HepG2 (cell line): ENCODE results near the gene CCDC142. TPM values are rescaled to one million over a fixed set of nuclear protein-coding genes. Genes with fewer than 3 reads are reported as not detected.

Source experiments
- ATF1 ChIP-seq: IDR thresholded peaks from 2 replicates; pipeline ENCODE4 v1.6.1; 2016; ENCODE audit warnings: mild to moderate bottlenecking, control low read depth
- ETS1 ChIP-seq: sonication (generic); formaldehyde crosslinking; IDR thresholded peaks from 2 replicates; pipeline ENCODE4 v1.4.0; 2020; ENCODE audit warnings: missing genetic modification reagents
- PAF1 ChIP-seq: IDR thresholded peaks from 2 replicates; pipeline ENCODE4 v1.6.1; 2016; ENCODE audit warnings: missing genetic modification reagents, missing compliant biosample characterization
- POLR2AphosphoS5 ChIP-seq: IDR thresholded peaks from 2 replicates; pipeline ENCODE4 v1.6.1; 2012; ENCODE audit warnings: low read depth, low read length
- SRSF1 ChIP-seq: fragments of 200-400 bp; formaldehyde crosslinking; optimal IDR thresholded peaks from 2 replicates; pipeline ENCODE3; 2017; ENCODE audit warnings: mild to moderate bottlenecking, low read depth, low read length, moderate library complexity
- SRSF4 ChIP-seq: fragments of 200-400 bp; formaldehyde crosslinking; IDR thresholded peaks from one replicate; pipeline ENCODE4 v1.6.1; 2018; ENCODE audit warnings: mild to moderate bottlenecking, low read depth, low read length, moderate library complexity; ENCODE audit not compliant: poor library complexity, severe bottlenecking
- SSRP1 ChIP-seq: IDR thresholded peaks from 2 replicates; pipeline ENCODE4 v1.6.1; 2016; ENCODE audit warnings: control low read depth
- TGIF2 ChIP-seq: IDR thresholded peaks from 2 replicates; pipeline ENCODE4 v1.6.1; 2016; ENCODE audit warnings: control low read depth, missing compliant biosample characterization
- TP53 ChIP-seq: sonication (generic); formaldehyde crosslinking; conservative IDR thresholded peaks from 2 replicates; pipeline ENCODE4 v1.4.0; 2020; ENCODE audit warnings: missing genetic modification reagents
- YEATS2 ChIP-seq: sonication (generic); formaldehyde crosslinking; IDR thresholded peaks from 2 replicates; pipeline ENCODE4 v1.4.0; 2020; ENCODE audit warnings: missing genetic modification reagents, borderline replicate concordance
- ZFX ChIP-seq: sonication (generic); formaldehyde crosslinking; IDR thresholded peaks from 2 replicates; pipeline ENCODE4 v1.4.0; 2020; ENCODE audit warnings: mild to moderate bottlenecking, low read depth, missing genetic modification reagents, moderate library complexity
- ZNF180 ChIP-seq: sonication (generic); formaldehyde crosslinking; IDR thresholded peaks from 2 replicates; pipeline ENCODE4 v1.4.0; 2020; ENCODE audit warnings: low read depth, missing genetic modification reagents, borderline replicate concordance
- ZNF263 ChIP-seq: sonication (generic); formaldehyde crosslinking; IDR thresholded peaks from 2 replicates; pipeline ENCODE4 v1.4.0; 2020; ENCODE audit warnings: missing genetic modification reagents
- ZNF280D ChIP-seq: sonication (generic); formaldehyde crosslinking; IDR thresholded peaks from 2 replicates; pipeline ENCODE4 v1.5.1; 2020; ENCODE audit warnings: mild to moderate bottlenecking, missing genetic modification reagents
- ZNF318 ChIP-seq: sonication (generic); formaldehyde crosslinking; IDR thresholded peaks from 2 replicates; pipeline ENCODE4 v1.4.0; 2020; ENCODE audit warnings: mild to moderate bottlenecking, missing genetic modification reagents
- ZNF549 ChIP-seq: sonication (generic); formaldehyde crosslinking; IDR thresholded peaks from 2 replicates; pipeline ENCODE4 v1.5.0; 2020; ENCODE audit warnings: missing genetic modification reagents
- ZNF879 ChIP-seq: sonication (generic); formaldehyde crosslinking; IDR thresholded peaks from 2 replicates; pipeline ENCODE4 v1.8.1; 2023; ENCODE audit warnings: missing genetic modification reagents
- polyA plus RNA-seq, 8 experiments: library from polyadenylated mRNA; depleted of rRNA in 3 of 8; stranded (reverse) in 7 of 8; unstranded in 1 of 8; fragments of >200 nt; fragmentation: Illumina TruSeq in 4 of 8; extraction: Trizol in 4 of 8; gene quantifications; 2 replicates each; pipeline versions ENCODE4 v1.2.1 to v1.2.3, GENCODE V29; 2011 to 2016; ENCODE audit warnings: low read depth in 4 of 8, missing spikeins in 1 of 8, mixed read lengths in 1 of 8; ENCODE audit not compliant: insufficient read depth in 1 of 8
- total RNA-seq, 5 experiments: library from RNA; depleted of rRNA; stranded (reverse); fragments of >200 nt; fragmentation: Illumina TruSeq; extraction: Trizol; gene quantifications; 2 replicates each; pipeline ENCODE4 v1.2.3, GENCODE V29; 2016; ENCODE audit warnings: low read depth in 1 of 5

Gene CCDC142
- total and polyA plus RNA-seq, 2 of the 13 experiments (the other 11 are each of a cell fraction or from before 2014, with no cell fraction given): 14.7 to 30.4 TPM

GRCh38 chr2:74529357-74530238, 46.8 kb upstream of the CCDC142 start, which contains the start of the genes AUP1 and HTRA2 (continued):
- peak; percentile 70; the same call in 1 of the 2 replicates for TF ChIP-seq ZNF879 (CRISPR knock-in tag)
- TF ChIP-seq ETS1 (CRISPR knock-in tag): no peak
- peak; percentile 56 for TF ChIP-seq ZNF263 (CRISPR knock-in tag)
- TF ChIP-seq ZNF549 (CRISPR knock-in tag): no peak
- TF ChIP-seq SSRP1 (CRISPR knock-in tag): no peak
- TF ChIP-seq ATF1: peak; percentile 80; the same call in 1 of the 2 replicates
- TF ChIP-seq YEATS2: peak; percentile 92
- TF ChIP-seq PAF1 (CRISPR knock-in tag): no peak
- TF ChIP-seq ZNF318 (CRISPR knock-in tag): no peak
- peak; percentile 84 for TF ChIP-seq ZFX (CRISPR knock-in tag)
- TF ChIP-seq SRSF4: no peak
- TF ChIP-seq ZNF180: 0 out of 2 replicates have a peak, but pooled peaks have one; percentile 19
- TF ChIP-seq ZNF280D: peak; percentile 50
- TF ChIP-seq SRSF1: peak; percentile 53
- TF ChIP-seq TP53 (CRISPR knock-in tag): 0 out of 2 replicates have a peak, but pooled peaks have one; percentile 84
- peak; percentile 51; the same call in 1 of the 2 replicates for TF ChIP-seq TGIF2 (CRISPR knock-in tag)
- TF ChIP-seq POLR2AphosphoS5: peak; percentile 91
